Measurements from ENCODE around the gene SLC48A1.

Gene SLC48A1

GRCh38 chr12:47730341-47730744 lies 42.7 kb upstream of the SLC48A1 start:
- H3K18ac ChIP-seq (ENCODE audit: low read length), result no peak overlapping the region
- H3K79me1 ChIP-seq (ENCODE audit: low read depth, low read length), result no peaks in the 10 kb centered on the region
- H3K23ac ChIP-seq (ENCODE audit: low read depth, low read length, poor library complexity), result peak overlapping the region; percentile 38
- no peak overlapping the region for H3K14ac ChIP-seq (ENCODE audit: low read length)
- no peak overlapping the region for H3K9ac ChIP-seq (ENCODE audit: low read depth, low read length, poor library complexity)
- no peak overlapping the region for H3K4ac ChIP-seq (ENCODE audit: low read length)
- DNase-seq (ENCODE audit: low spot score), result no peak
- no peak overlapping the region for H3K4me3 ChIP-seq (ENCODE audit: low read length in 2 of 2)
- H2AFZ ChIP-seq (ENCODE audit: low read length), result no peak overlapping the region
- H3K4me1 ChIP-seq (ENCODE audit: control insufficient read depth in 2 of 2, insufficient read depth in 1 of 2, low read depth in 1 of 2, low read length in 2 of 2), result peaks cover 8 to 11% of the 10 kb centered on the region in 2 donors
- no peak overlapping the region for H2AK5ac ChIP-seq (ENCODE audit: low read depth, low read length)
- H3K9me3 ChIP-seq (replicated peaks in 1 of 2; ENCODE audit: control insufficient read depth in 2 of 2, insufficient read depth in 1 of 2, low read depth in 1 of 2, low read length in 2 of 2), result no peaks in the 10 kb centered on the region
- H4K91ac ChIP-seq (ENCODE audit: low read depth, low read length, poor library complexity), result no peak overlapping the region
- no peak overlapping the region for H2BK120ac ChIP-seq (ENCODE audit: low read depth, low read length)
- H3K27ac ChIP-seq (replicated peaks; ENCODE audit: low read length), result no peak overlapping the region
- no peak overlapping the region for H2BK15ac ChIP-seq (ENCODE audit: low read length)
- no peak overlapping the region for H2BK12ac ChIP-seq (ENCODE audit: low read length)
- WGBS, 2 donors (ENCODE audit: extremely low coverage in 2 of 2, insufficient read length in 2 of 2, insufficient replicate concordance in 1 of 2), result no CpG with 5 or more reads among the region's 8 CpGs
- no peak overlapping the region for H3K4me2 ChIP-seq (ENCODE audit: insufficient read depth, low read length, poor library complexity, severe bottlenecking)
- H4K8ac ChIP-seq (ENCODE audit: low read depth, low read length), result no peak overlapping the region
- H2BK5ac ChIP-seq (ENCODE audit: low read length), result no peak overlapping the region
- H3K36me3 ChIP-seq (replicated peaks in 1 of 2; ENCODE audit: control insufficient read depth in 2 of 2, insufficient read depth in 2 of 2, low read length in 2 of 2), result no peaks in the 10 kb centered on the region
- no peaks in the 10 kb centered on the region for H3K27me3 ChIP-seq (ENCODE audit: control insufficient read depth in 3 of 3, insufficient read depth in 3 of 3, low read depth in 1 of 3, low read length in 3 of 3)

GRCh38 chr12:47731723-47732122 lies 41.3 kb upstream of the SLC48A1 start:
- Histone ChIP-seq H3K9ac (ENCODE audit: low read depth, low read length, poor library complexity) (no peak overlapping the region), H3K18ac (ENCODE audit: low read length) (no peak overlapping the region), H3K4me2 (ENCODE audit: insufficient read depth, low read length, poor library complexity, severe bottlenecking) (no peak overlapping the region), H2BK120ac (ENCODE audit: low read depth, low read length) (no peak overlapping the region), H3K27ac (replicated peaks; ENCODE audit: low read length) (no peak overlapping the region), H3K27me3 (ENCODE audit: control insufficient read depth in 3 of 3, insufficient read depth in 3 of 3, low read depth in 1 of 3, low read length in 3 of 3) (no peaks in the 10 kb centered on the region), H4K91ac (ENCODE audit: low read depth, low read length, poor library complexity) (no peak overlapping the region), H3K4ac (ENCODE audit: low read length) (no peak overlapping the region), H3K79me1 (ENCODE audit: low read depth, low read length) (no peaks in the 10 kb centered on the region), H3K4me1 (ENCODE audit: control insufficient read depth in 2 of 2, insufficient read depth in 1 of 2, low read depth in 1 of 2, low read length in 2 of 2) (peaks cover 15 to 17% of the 10 kb centered on the region in 2 donors), H3K4me3 (ENCODE audit: low read length in 2 of 2) (no peak overlapping the region), H3K14ac (ENCODE audit: low read length) (no peak overlapping the region), H2BK12ac (ENCODE audit: low read length) (no peak overlapping the region), H3K23ac (ENCODE audit: low read depth, low read length, poor library complexity) (no peak overlapping the region), H4K8ac (ENCODE audit: low read depth, low read length) (no peak overlapping the region), H2AK5ac (ENCODE audit: low read depth, low read length) (no peak overlapping the region), H3K9me3 (replicated peaks in 1 of 2; ENCODE audit: control insufficient read depth in 2 of 2, insufficient read depth in 1 of 2, low read depth in 1 of 2, low read length in 2 of 2) (no peaks in the 10 kb centered on the region), H3K36me3 (replicated peaks in 1 of 2; ENCODE audit: control insufficient read depth in 2 of 2, insufficient read depth in 2 of 2, low read length in 2 of 2) (no peaks in the 10 kb centered on the region), H2BK15ac (ENCODE audit: low read length) (no peak overlapping the region), H2AFZ (ENCODE audit: low read length) (no peak overlapping the region), H2BK5ac (ENCODE audit: low read length) (no peak overlapping the region)
- no peak for DNase-seq (ENCODE audit: low spot score)
- no CpG with 5 or more reads among the region's 5 CpGs for WGBS, 2 donors (ENCODE audit: extremely low coverage in 2 of 2, insufficient read length in 2 of 2, insufficient replicate concordance in 1 of 2)

GRCh38 chr12:47732504-47732903 lies 40.5 kb upstream of the SLC48A1 start:
- no peak overlapping the region for H2BK15ac ChIP-seq (ENCODE audit: low read length)
- no peak overlapping the region for H3K4me3 ChIP-seq (ENCODE audit: low read length in 2 of 2)
- no peak overlapping the region for H3K4me2 ChIP-seq (ENCODE audit: insufficient read depth, low read length, poor library complexity, severe bottlenecking)
- H3K14ac ChIP-seq (ENCODE audit: low read length), result no peak overlapping the region
- no peak overlapping the region for H3K4ac ChIP-seq (ENCODE audit: low read length)
- H3K18ac ChIP-seq (ENCODE audit: low read length), result no peak overlapping the region
- no peak overlapping the region for H4K91ac ChIP-seq (ENCODE audit: low read depth, low read length, poor library complexity)
- H2BK5ac ChIP-seq (ENCODE audit: low read length), result no peak overlapping the region
- no peaks in the 10 kb centered on the region for H3K9me3 ChIP-seq (replicated peaks in 1 of 2; ENCODE audit: control insufficient read depth in 2 of 2, insufficient read depth in 1 of 2, low read depth in 1 of 2, low read length in 2 of 2)
- H2BK120ac ChIP-seq (ENCODE audit: low read depth, low read length), result no peak overlapping the region
- H3K79me1 ChIP-seq (ENCODE audit: low read depth, low read length), result no peaks in the 10 kb centered on the region
- H3K9ac ChIP-seq (ENCODE audit: low read depth, low read length, poor library complexity), result no peak overlapping the region
- no peak overlapping the region for H2AFZ ChIP-seq (ENCODE audit: low read length)
- peaks cover 20% of the 10 kb centered on the region in 2 donors for H3K4me1 ChIP-seq (ENCODE audit: control insufficient read depth in 2 of 2, insufficient read depth in 1 of 2, low read depth in 1 of 2, low read length in 2 of 2)
- H4K8ac ChIP-seq (ENCODE audit: low read depth, low read length), result no peak overlapping the region
- H3K27me3 ChIP-seq (ENCODE audit: control insufficient read depth in 3 of 3, insufficient read depth in 3 of 3, low read depth in 1 of 3, low read length in 3 of 3), result no peaks in the 10 kb centered on the region
- H2BK12ac ChIP-seq (ENCODE audit: low read length), result no peak overlapping the region
- no CpG with 5 or more reads among the region's 2 CpGs for WGBS, 2 donors (ENCODE audit: extremely low coverage in 2 of 2, insufficient read length in 2 of 2, insufficient replicate concordance in 1 of 2)
- no peak overlapping the region for H3K27ac ChIP-seq (replicated peaks; ENCODE audit: low read length)
- no peaks in the 10 kb centered on the region for H3K36me3 ChIP-seq (replicated peaks in 1 of 2; ENCODE audit: control insufficient read depth in 2 of 2, insufficient read depth in 2 of 2, low read length in 2 of 2)
- no peak overlapping the region for H2AK5ac ChIP-seq (ENCODE audit: low read depth, low read length)
- DNase-seq (ENCODE audit: low spot score), result no peak
- no peak overlapping the region for H3K23ac ChIP-seq (ENCODE audit: low read depth, low read length, poor library complexity)

GRCh38 chr12:47733142-47733541 lies 39.9 kb upstream of the SLC48A1 start:
- H2BK15ac ChIP-seq (ENCODE audit: low read length), result peak overlapping the region; percentile 79
- H3K9me3 ChIP-seq (replicated peaks in 1 of 2; ENCODE audit: control insufficient read depth in 2 of 2, insufficient read depth in 1 of 2, low read depth in 1 of 2, low read length in 2 of 2), result no peaks in the 10 kb centered on the region
- no peak overlapping the region for H3K27ac ChIP-seq (replicated peaks; ENCODE audit: low read length)
- H3K4me3 ChIP-seq (ENCODE audit: low read length in 2 of 2), result no peak overlapping the region
- no peak overlapping the region for H3K4me2 ChIP-seq (ENCODE audit: insufficient read depth, low read length, poor library complexity, severe bottlenecking)
- DNase-seq (ENCODE audit: low spot score), result no peak
- no peak overlapping the region for H4K91ac ChIP-seq (ENCODE audit: low read depth, low read length, poor library complexity)
- no peak overlapping the region for H4K8ac ChIP-seq (ENCODE audit: low read depth, low read length)
- H3K4me1 ChIP-seq (ENCODE audit: control insufficient read depth in 2 of 2, insufficient read depth in 1 of 2, low read depth in 1 of 2, low read length in 2 of 2), result peaks cover 20% of the 10 kb centered on the region in 2 donors
- H3K23ac ChIP-seq (ENCODE audit: low read depth, low read length, poor library complexity), result no peak overlapping the region
- no peak overlapping the region for H2BK12ac ChIP-seq (ENCODE audit: low read length)
- no peaks in the 10 kb centered on the region for H3K79me1 ChIP-seq (ENCODE audit: low read depth, low read length)
- H3K9ac ChIP-seq (ENCODE audit: low read depth, low read length, poor library complexity), result no peak overlapping the region
- H3K18ac ChIP-seq (ENCODE audit: low read length), result peak overlapping the region; percentile 70
- no peak overlapping the region for H2AFZ ChIP-seq (ENCODE audit: low read length)
- H3K4ac ChIP-seq (ENCODE audit: low read length), result no peak overlapping the region
- H3K27me3 ChIP-seq (ENCODE audit: control insufficient read depth in 3 of 3, insufficient read depth in 3 of 3, low read depth in 1 of 3, low read length in 3 of 3), result no peaks in the 10 kb centered on the region
- no peaks in the 10 kb centered on the region for H3K36me3 ChIP-seq (replicated peaks in 1 of 2; ENCODE audit: control insufficient read depth in 2 of 2, insufficient read depth in 2 of 2, low read length in 2 of 2)
- no peak overlapping the region for H2BK120ac ChIP-seq (ENCODE audit: low read depth, low read length)
- no CpG with 5 or more reads among the region's 4 CpGs for WGBS, 2 donors (ENCODE audit: extremely low coverage in 2 of 2, insufficient read length in 2 of 2, insufficient replicate concordance in 1 of 2)
- H2BK5ac ChIP-seq (ENCODE audit: low read length), result no peak overlapping the region
- no peak overlapping the region for H3K14ac ChIP-seq (ENCODE audit: low read length)
- no peak overlapping the region for H2AK5ac ChIP-seq (ENCODE audit: low read depth, low read length)

Data from neuronal stem cell (in vitro differentiated cells).